GM23248 (cell line): Measurements from ENCODE around the gene SOX12. TPM values are rescaled to one million over a fixed set of nuclear protein-coding genes. Genes with fewer than 3 reads are reported as not detected.

ENCODE experiments used
- DNase-seq: peaks from one replicate; pipeline ENCODE4 v3.0.0-alpha.2; 2015
- H2AFZ ChIP-seq: fragments of 200-600 bp; sonication (generic); 2 replicates; pipeline ENCODE4 v1.6.1; 2016; ENCODE audit warnings: antibody characterized with exemption
- H3F3A ChIP-seq: fragments of 200-600 bp; sonication (generic); 2 replicates; pipeline ENCODE4 v1.6.1; 2016; ENCODE audit warnings: mild to moderate bottlenecking, antibody characterized with exemption, mixed run types; ENCODE audit not compliant: insufficient read depth
- H3K27ac ChIP-seq: fragments of 200-600 bp; sonication (generic); 2 replicates; pipeline ENCODE4 v1.5.1; 2016; ENCODE audit warnings: mild to moderate bottlenecking
- H3K27me3 ChIP-seq: fragments of 200-600 bp; sonication (generic); replicated peaks from 2 replicates; pipeline ENCODE4 v1.6.1; 2016; ENCODE audit warnings: mild to moderate bottlenecking; ENCODE audit not compliant: insufficient read depth
- H3K36me3 ChIP-seq: fragments of 200-600 bp; sonication (generic); 2 replicates; pipeline ENCODE4 v1.6.1; 2016; ENCODE audit warnings: low read depth, mild to moderate bottlenecking
- H3K4me1 ChIP-seq: fragments of 200-600 bp; sonication (generic); 2 replicates; pipeline ENCODE4 v1.6.1; 2016; ENCODE audit warnings: mild to moderate bottlenecking; ENCODE audit not compliant: insufficient read depth
- H3K4me2 ChIP-seq: fragments of 200-600 bp; sonication (generic); one replicate; pipeline ENCODE4 v1.6.1; 2016; ENCODE audit warnings: mild to moderate bottlenecking; ENCODE audit not compliant: unreplicated experiment
- H3K4me3 ChIP-seq: fragments of 200-600 bp; sonication (generic); 2 replicates; pipeline ENCODE4 v1.5.1; 2016; ENCODE audit warnings: mild to moderate bottlenecking
- H3K79me2 ChIP-seq: fragments of 200-600 bp; sonication (generic); 2 replicates; pipeline ENCODE4 v1.6.1; 2016; ENCODE audit warnings: mild to moderate bottlenecking; ENCODE audit not compliant: insufficient read depth
- H3K9ac ChIP-seq: fragments of 200-600 bp; sonication (generic); 2 replicates; pipeline ENCODE4 v1.6.1; 2016; ENCODE audit warnings: mild to moderate bottlenecking
- H3K9me2 ChIP-seq: fragments of 200-600 bp; sonication (generic); 2 replicates; pipeline ENCODE4 v1.6.1; 2016; ENCODE audit warnings: mixed run types, mild to moderate bottlenecking, moderate library complexity; ENCODE audit not compliant: insufficient read depth
- H3K9me3 ChIP-seq: fragments of 200-600 bp; sonication (generic); one replicate; pipeline ENCODE4 v1.6.1; 2017; ENCODE audit warnings: low read depth
- H4K20me1 ChIP-seq: fragments of 200-600 bp; sonication (generic); 2 replicates; pipeline ENCODE4 v1.6.0; 2016; ENCODE audit not compliant: insufficient read depth
- EZH2 ChIP-seq: fragments of 200-600 bp; sonication (generic); IDR thresholded peaks from 2 replicates; pipeline ENCODE4 v1.6.1; 2018; ENCODE audit warnings: antibody characterized with exemption, mild to moderate bottlenecking; ENCODE audit not compliant: insufficient read depth, poor library complexity, severe bottlenecking
- EZH2phosphoT487 ChIP-seq: fragments of 200-600 bp; sonication (generic); IDR thresholded peaks from 2 replicates; pipeline ENCODE4 v1.6.1; 2018; ENCODE audit warnings: antibody characterized with exemption, moderate library complexity, mild to moderate bottlenecking, low read depth; ENCODE audit not compliant: insufficient read depth
- WGBS, 2 experiments: methylation state at CpG; one replicate each; pipeline ENCODE4 v1.1.6; 2015 to 2017; ENCODE audit warnings: low lambda C conversion rate in 2 of 2, low coverage in 1 of 2; ENCODE audit errors: missing lambda C conversion rate in 2 of 2; 5-methylcytosine and 5-hydroxymethylcytosine counted together
- in situ Hi-C: fragments of 300-500 bp; cut with MboI; formaldehyde crosslinking; loops from 2 replicates; pipeline ENCODE4 v1.15.0; 2020
- polyA plus RNA-seq: library from polyadenylated mRNA; unstranded; fragments of >200 nt; fragmentation: Nextera tagmentation; extraction: Ambion mirVana; gene quantifications from 2 replicates; pipeline ENCODE4 v1.2.1, GENCODE V29; 2016
- total RNA-seq: library from RNA; depleted of rRNA; stranded (reverse); fragments of >200 nt; shearing (Covaris generic); gene quantifications from 2 replicates; pipeline ENCODE4 v1.2.3, GENCODE V29; 2014

SOX12 gene
- total and polyA plus RNA-seq, 2 experiments from 2014 or later = 2.1 to 7.5 TPM

DNA sequence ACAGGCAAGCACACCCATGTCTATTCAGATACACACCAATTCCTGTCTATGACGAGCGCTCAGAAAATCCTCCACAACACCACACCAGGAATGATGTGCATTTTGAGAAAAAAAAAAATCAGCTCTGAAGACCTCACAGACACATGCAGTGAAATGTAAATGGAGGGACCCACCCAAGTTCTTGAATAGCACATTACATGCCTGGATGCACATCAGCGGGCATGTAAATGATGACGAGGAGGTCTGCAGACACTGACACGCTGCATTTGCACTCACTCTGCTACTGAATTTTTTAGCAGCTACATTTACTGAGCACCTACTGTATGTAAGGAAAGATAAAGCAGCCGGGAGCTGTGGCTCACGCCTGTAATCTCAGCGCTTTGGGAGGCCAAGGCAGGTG lies 36.2 kb downstream of the SOX12 start:
- Histone ChIP-seq H3K27ac (no peak overlapping the region), H3K9ac (no peak overlapping the region), H3F3A (peaks cover 23% of the 10 kb centered on the region), H3K36me3 (no peaks in the 10 kb centered on the region), H3K9me3 (no peaks in the 10 kb centered on the region), H3K27me3 (no peaks in the 10 kb centered on the region), H3K4me2 (no peak overlapping the region), H3K9me2 (no peaks in the 10 kb centered on the region), H3K4me3 (no peak overlapping the region), H4K20me1 (no peaks in the 10 kb centered on the region), H3K4me1 (peaks cover 22% of the 10 kb centered on the region), H2AFZ (no peak overlapping the region), H3K79me2 (no peaks in the 10 kb centered on the region)
- in situ Hi-C loops = no loop called here
- DNase-seq = no peak
- 93 to 95% methylated on average over 8 of the region's 8 CpGs for WGBS, 2 experiments
- TF ChIP-seq EZH2 (no peak), EZH2phosphoT487 (no peak)

DNA sequence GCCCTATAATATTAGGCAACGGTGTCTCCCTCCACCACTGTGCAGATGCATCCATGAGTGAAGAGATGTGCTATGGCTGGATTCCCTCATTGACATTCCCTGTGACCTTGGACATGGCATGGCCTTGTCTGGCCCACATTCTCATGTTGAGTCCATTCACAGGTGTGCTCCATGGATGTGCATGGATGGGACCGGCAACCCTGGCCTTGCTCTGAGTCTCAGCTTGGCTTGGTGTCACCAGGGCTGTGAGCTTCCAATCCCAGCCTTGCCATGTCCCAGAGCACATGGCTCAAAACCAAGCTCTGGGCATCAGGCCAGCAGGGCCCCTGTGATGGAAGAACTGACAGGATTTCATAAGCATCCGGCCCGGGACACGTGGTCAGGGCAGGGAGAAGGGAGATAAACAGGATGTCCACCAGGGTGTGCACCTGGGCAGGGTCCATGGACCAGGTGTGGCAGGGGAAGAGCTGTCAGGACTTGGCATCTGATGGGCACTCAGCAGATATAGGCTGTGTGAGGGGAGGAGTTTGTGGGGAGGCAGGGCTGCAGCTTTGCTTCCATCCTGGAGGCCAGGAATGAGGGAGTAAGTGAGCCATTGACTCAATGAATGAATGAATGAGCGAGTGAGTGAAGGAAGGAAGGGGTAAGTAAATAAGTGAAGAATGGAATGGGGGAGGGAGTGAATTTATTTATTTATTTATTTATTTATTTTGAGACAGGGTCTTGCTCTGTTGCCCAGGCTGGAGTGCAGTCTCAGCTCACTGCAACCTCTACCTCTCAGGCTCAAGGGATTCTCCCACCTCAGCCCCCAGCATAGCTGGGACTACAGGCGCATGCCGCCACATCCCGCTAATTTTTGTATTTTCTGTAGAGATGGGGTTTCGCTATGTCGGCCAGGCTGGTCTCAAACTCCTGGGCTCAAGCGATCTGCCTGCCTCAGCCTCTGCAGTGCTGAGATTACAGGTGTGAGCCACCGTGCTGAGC lies 37.2 kb downstream of the SOX12 start:
- Histone ChIP-seq H3K4me3 (no peak overlapping the region), H3K4me1 (peaks cover 22% of the 10 kb centered on the region), H3K27ac (no peak overlapping the region), H2AFZ (peak overlapping the region; percentile 38; the same call in 1 of the 2 replicates), H3K4me2 (no peak overlapping the region), H3K9me2 (no peaks in the 10 kb centered on the region), H3K79me2 (no peaks in the 10 kb centered on the region), H3K9me3 (no peaks in the 10 kb centered on the region), H3F3A (peaks cover 23% of the 10 kb centered on the region), H3K36me3 (no peaks in the 10 kb centered on the region), H3K9ac (no peak overlapping the region), H3K27me3 (no peaks in the 10 kb centered on the region), H4K20me1 (no peaks in the 10 kb centered on the region)
- 62 to 65% methylated on average over 13 of the region's 13 CpGs for WGBS, 2 experiments
- no peak for TF ChIP-seq EZH2phosphoT487
- no peak for TF ChIP-seq EZH2
- in situ Hi-C loops = no loop called here
- peak; percentile 64 for DNase-seq

GRCh38 chr20:363319-364078 lies 38.1 kb downstream of the SOX12 start:
- WGBS, 2 experiments = 88 to 90% methylated on average over 11 to 13 of the region's 13 CpGs
- in situ Hi-C loops = no loop called here
- TF ChIP-seq EZH2phosphoT487 = no peak
- no peak for TF ChIP-seq EZH2

GRCh38 chr20:364905-365794 lies 39.8 kb downstream of the SOX12 start:
- in situ Hi-C loops = no loop called here
- WGBS, 2 experiments = 84 to 87% methylated on average over 9 of the region's 9 CpGs
- H2AFZ ChIP-seq = no peak overlapping the region
- no peaks in the 10 kb centered on the region for H3K27me3 ChIP-seq
- no peaks in the 10 kb centered on the region for H3K79me2 ChIP-seq
- no peak overlapping the region for H3K4me2 ChIP-seq
- no peak overlapping the region for H3K4me3 ChIP-seq
- no peak overlapping the region for H3K27ac ChIP-seq
- H3K9me3 ChIP-seq = no peaks in the 10 kb centered on the region
- no peaks in the 10 kb centered on the region for H3K9me2 ChIP-seq
- H3K9ac ChIP-seq = no peak overlapping the region
- no peaks in the 10 kb centered on the region for H3K36me3 ChIP-seq
- TF ChIP-seq EZH2 (no peak), EZH2phosphoT487 (no peak)
- no peaks in the 10 kb centered on the region for H4K20me1 ChIP-seq
- H3K4me1 ChIP-seq = peaks cover 8% of the 10 kb centered on the region
- H3F3A ChIP-seq = peaks cover 12% of the 10 kb centered on the region; the same call in 1 of the 2 replicates
- peak; percentile 57 for DNase-seq

More at GRCh38 chr20:363319-364078, 38.1 kb downstream of the SOX12 start:
- Histone ChIP-seq H3K27me3 (no peaks in the 10 kb centered on the region), H3K79me2 (no peaks in the 10 kb centered on the region), H3K27ac (no peak overlapping the region), H3F3A (peaks cover 23% of the 10 kb centered on the region), H3K9me2 (no peaks in the 10 kb centered on the region), H3K4me2 (no peak overlapping the region), H4K20me1 (no peaks in the 10 kb centered on the region), H3K4me3 (no peak overlapping the region), H3K9ac (no peak overlapping the region), H3K9me3 (no peaks in the 10 kb centered on the region), H3K36me3 (no peaks in the 10 kb centered on the region), H3K4me1 (peaks cover 22% of the 10 kb centered on the region), H2AFZ (no peak overlapping the region)
- peak; percentile 30 for DNase-seq
